GM20000 (cell line): ENCODE results near the gene EXOC1.

ENCODE experiments used
- DNase-seq: peaks from one replicate; pipeline ENCODE4 v3.0.0; 2012; ENCODE audit warnings: low spot score
- TF ChIP-seq, protein P1 (sequence below): IDR thresholded peaks from 2 replicates; pipeline ENCODE4 v1.5.1; 2012; ENCODE audit warnings: mild to moderate bottlenecking, control low read depth; ENCODE audit errors: extremely low read depth, missing control alignments

Gene EXOC1

DNA sequence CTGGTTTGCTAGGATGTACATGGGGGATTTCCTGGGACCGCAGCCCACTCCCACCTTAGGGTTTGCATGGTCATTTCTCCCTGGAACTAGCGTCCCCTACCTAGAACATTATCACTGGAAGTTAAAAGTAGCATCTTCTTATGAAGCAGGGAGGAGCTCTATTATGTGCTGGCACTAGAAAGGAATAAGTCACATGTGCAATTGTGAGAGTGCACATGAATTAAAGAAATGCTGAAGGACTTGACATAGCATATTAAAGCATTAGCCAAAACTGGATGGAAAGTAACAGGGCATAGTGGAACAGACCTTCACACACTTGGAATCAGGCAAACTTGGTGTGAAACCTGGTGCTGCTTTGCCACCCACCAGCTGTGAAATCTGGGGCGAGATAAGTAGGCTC lies 31.1 kb upstream of the EXOC1 start:
- TF ChIP-seq, protein P1, sequence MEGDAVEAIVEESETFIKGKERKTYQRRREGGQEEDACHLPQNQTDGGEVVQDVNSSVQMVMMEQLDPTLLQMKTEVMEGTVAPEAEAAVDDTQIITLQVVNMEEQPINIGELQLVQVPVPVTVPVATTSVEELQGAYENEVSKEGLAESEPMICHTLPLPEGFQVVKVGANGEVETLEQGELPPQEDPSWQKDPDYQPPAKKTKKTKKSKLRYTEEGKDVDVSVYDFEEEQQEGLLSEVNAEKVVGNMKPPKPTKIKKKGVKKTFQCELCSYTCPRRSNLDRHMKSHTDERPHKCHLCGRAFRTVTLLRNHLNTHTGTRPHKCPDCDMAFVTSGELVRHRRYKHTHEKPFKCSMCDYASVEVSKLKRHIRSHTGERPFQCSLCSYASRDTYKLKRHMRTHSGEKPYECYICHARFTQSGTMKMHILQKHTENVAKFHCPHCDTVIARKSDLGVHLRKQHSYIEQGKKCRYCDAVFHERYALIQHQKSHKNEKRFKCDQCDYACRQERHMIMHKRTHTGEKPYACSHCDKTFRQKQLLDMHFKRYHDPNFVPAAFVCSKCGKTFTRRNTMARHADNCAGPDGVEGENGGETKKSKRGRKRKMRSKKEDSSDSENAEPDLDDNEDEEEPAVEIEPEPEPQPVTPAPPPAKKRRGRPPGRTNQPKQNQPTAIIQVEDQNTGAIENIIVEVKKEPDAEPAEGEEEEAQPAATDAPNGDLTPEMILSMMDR, result no peak
- DNase-seq, result no peak

DNA sequence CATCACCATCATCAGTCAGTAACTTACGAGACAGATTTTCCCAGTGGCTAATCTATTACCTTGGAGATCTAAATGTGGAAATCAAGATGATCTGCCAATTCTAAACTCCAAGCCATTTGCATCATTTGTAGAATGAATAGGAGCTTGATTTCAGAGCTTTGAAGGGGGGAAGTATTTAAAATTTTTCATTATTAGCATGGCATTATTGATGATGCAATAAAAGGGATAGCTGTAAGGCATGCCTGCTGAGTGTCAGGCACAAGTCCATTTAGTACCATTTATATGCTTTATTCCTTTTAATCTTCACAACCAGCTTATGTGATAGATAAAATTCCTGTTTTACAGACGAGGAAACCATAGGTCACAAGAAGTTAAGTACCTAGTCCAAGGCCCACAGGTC lies 28.6 kb upstream of the EXOC1 start:
- TF ChIP-seq, protein P1, result no peak
- DNase-seq, result no peak

DNA sequence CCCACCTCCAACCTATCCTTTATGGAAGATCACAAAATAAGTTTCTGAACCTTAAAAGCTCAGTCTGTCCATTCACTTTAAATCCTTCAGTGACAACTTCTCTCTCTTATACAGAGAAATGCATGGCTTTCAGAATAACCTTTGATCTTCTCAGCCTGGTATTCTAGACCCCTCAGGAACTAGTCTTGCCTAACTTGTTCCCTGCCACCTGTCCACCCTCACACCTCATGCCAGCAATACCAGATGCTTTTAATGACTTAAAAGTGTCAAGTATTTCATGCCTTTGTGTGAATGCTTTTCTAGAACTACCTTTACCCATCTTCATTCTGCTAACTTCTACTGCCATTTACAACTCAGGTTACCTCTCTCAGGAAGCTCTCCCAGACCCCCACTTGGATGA lies 26.5 kb upstream of the EXOC1 start:
- DNase-seq, result no peak
- TF ChIP-seq, protein P1, result no peak

DNA sequence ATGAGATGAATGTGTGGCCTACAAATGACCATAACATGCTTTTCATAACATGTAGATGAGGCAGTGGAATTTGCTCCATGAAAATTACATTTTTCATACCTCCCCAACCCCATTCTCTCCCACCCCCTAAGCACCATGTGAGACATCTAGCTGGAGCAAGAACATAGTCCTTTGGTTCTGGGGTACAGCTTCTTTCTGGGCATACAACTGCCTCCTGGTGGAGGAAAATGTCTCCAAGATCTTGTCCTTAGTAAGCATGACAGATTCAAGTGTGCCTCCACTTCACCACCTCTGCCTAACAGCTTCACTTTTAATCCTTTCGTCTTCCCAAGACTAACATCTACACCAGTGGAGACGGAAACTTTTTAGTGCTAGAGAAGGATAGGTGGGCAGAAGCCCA lies 25.9 kb upstream of the EXOC1 start:
- TF ChIP-seq, protein P1, result no peak
- DNase-seq, result no peak

DNA sequence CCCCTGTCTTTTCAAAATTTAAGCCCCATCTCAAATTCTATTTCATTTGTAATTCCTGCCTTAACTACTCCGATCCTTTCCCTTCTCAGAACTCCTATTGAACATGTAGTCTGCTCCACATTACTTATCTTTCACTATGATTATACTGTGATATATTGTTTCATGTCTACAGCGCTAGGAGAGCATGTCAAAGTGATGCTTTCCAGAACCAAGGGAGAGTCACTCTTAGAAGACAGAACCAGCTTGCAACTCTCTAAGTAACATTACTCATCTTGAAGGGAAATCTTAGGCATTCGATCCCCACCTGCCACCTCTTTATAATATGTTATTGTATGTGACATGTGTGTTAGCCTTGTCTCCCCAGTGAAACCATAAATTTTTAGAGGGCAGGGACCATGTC lies 23.4 kb upstream of the EXOC1 start:
- TF ChIP-seq, protein P1, result no peak
- DNase-seq, result no peak

DNA sequence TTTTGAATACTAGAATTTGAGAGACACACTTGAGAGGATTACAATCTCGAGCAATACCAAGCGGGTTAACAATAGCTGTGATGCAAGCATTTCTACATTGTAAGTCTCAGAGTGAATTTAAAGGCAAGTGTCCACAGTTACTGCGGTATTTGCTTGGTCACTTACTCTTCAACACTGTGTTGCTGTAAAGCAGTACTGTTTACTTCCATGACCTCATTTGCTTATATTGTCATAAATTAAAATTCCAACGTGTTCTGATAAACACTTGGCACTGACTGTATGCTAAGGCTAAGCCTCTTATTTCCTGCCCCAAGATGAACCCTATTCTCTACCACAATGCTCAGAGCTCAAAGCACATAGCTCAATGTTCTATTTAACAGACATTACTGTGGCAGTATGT lies 22.7 kb upstream of the EXOC1 start:
- DNase-seq, result no peak
- TF ChIP-seq, protein P1, result no peak

DNA sequence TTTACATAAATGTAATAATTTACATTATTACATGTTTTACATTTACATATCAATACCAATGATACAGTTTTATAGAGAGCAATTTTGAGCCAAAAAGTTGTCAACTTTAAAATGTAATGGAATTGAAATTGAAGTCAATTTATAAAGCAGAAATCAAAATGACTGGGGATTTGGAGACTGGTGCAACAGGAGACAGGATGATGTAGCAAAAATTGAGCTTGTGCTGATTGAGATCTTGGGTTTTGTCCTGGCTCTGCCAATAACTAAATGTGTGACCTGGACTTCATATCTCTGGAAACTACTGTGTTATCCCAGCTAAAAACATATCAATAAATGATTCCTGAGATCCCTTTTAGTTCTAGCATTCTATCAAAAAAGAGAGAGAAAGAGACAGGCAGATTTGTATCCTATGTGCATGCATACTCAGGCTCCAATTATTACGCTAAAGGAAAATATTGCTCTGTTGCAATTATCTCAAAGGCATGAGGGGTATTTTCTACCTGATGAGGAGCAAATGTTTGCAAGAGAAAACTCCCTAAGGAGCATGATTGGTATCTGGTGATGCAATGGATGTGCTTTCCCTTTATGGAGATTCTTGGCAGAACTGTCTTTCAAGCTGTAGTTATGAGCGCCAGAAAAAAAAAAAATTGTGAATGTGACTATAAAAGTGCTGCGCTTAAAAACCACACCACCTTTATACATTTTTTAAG lies 19.2 kb upstream of the EXOC1 start:
- no peak for DNase-seq
- TF ChIP-seq, protein P1, result no peak
